DMS53 treated with DMSO at 0.1 percent for 48 hours (cell line): Measurements from ENCODE around the gene UBR1.
"Not testable (repeated sequence)": the region's sequence is repeated elsewhere in the genome, so short reads cannot be mapped to it uniquely, and the experiment has no call there.

Experiments
- DNase-seq: peaks from one replicate; lab custom pipeline; 2025; ENCODE audit not compliant: unreplicated experiment; lab: John Stamatoyannopoulos, UW

The UBR1 gene

GRCh38 chr15:42915654-42916315 lies 190.1 kb downstream of the UBR1 start:
- no peak for DNase-seq

GRCh38 chr15:42914728-42915497 lies 190.9 kb downstream of the UBR1 start:
- no peak for DNase-seq

DNA sequence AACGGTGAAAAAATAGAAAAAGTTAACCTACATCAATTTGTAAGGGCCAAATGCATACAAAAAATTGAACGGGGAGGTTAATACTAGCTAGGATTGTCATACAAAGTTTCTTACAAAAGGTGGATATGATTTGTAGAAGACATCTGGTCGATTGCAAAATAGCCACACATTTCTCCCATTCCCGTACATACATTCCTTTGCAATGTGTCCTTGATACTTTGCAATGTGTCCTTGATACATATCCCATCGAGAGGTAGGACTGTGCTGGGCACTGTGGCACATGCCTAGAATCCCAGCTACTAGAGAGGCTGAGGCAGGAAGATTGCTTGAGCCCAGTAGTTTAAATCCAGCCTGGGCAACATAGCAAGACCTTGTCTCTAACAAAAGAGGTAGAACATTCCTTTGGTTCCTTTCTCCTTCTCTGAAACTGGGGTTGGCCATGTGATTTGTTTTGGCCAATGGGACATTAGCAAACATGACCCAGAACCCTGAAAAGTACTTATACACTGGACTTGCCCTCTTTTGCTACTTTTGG lies 194.7 kb downstream of the UBR1 start:
- no peak for DNase-seq

DNA sequence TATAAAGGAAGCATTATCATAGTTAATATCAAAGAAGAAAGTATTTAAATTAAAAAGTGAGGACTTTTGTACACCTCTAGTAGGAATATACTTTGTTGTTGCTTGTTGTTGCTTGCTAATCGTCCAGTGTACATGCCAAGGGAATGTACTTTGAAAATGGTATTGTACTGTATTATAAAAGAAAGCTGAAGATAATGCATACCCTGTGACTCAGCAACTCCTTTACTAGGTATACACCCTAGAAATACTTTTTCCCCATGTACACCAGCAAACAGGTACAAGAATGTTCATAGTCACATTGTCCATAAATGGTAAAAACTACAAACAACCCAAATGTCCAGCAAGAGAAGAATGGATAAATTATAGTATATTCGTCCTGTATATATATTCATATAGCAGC lies 197.3 kb downstream of the UBR1 start:
- DNase-seq: no peak

- no peak for DNase-seq
Observed at GRCh38 chr15:42903388-42904324, 202.2 kb downstream of the UBR1 start.

GRCh38 chr15:42893911-42894310 lies 211.9 kb downstream of the UBR1 start:
- DNase-seq: not testable (repeated sequence)
